GM23338 (cell line): Measurements from ENCODE around the gene SERGEF. TPM values are rescaled to one million over a fixed set of nuclear protein-coding genes. Genes with fewer than 3 reads are reported as not detected.

Experiments used
- ATAC-seq: fragments of 200-7000 bp; cut with Tn5 transposase; 3 replicates; pipeline ENCODE4 v1.9.1; 2020
- DNase-seq: peaks from one replicate; pipeline ENCODE4 v3.0.0-alpha.2; 2015; ENCODE audit warnings: low spot score
- H2AFZ ChIP-seq: fragments of 200-600 bp; sonication (generic); 2 replicates; pipeline ENCODE4 v1.8.0; 2016; ENCODE audit warnings: antibody characterized with exemption, mild to moderate bottlenecking, moderate library complexity
- H3F3A ChIP-seq: fragments of 200-600 bp; sonication (generic); replicated peaks from 2 replicates; pipeline ENCODE4 v1.8.0; 2017; ENCODE audit warnings: antibody characterized with exemption, mixed run types, low read depth
- H3K27ac ChIP-seq: fragments of 200-600 bp; sonication (generic); 2 replicates; pipeline ENCODE4 v1.6.1; 2016; ENCODE audit warnings: low read depth
- H3K27me3 ChIP-seq: fragments of 200-600 bp; sonication (generic); 2 replicates; pipeline ENCODE4 v1.8.0; 2016; ENCODE audit warnings: mild to moderate bottlenecking, mixed run types, moderate library complexity; ENCODE audit not compliant: insufficient read depth
- H3K36me3 ChIP-seq: fragments of 200-600 bp; sonication (generic); 2 replicates; pipeline ENCODE4 v1.8.0; 2016; ENCODE audit warnings: mild to moderate bottlenecking; ENCODE audit not compliant: insufficient read depth
- H3K4me1 ChIP-seq: fragments of 200-600 bp; sonication (generic); 2 replicates; pipeline ENCODE4 v1.8.0; 2016; ENCODE audit warnings: mild to moderate bottlenecking, moderate library complexity; ENCODE audit not compliant: insufficient read depth
- H3K4me2 ChIP-seq: fragments of 200-600 bp; sonication (generic); 2 replicates; pipeline ENCODE4 v1.7.1; 2017; ENCODE audit warnings: mixed run types
- H3K4me3 ChIP-seq: fragments of 200-600 bp; sonication (generic); 2 replicates; pipeline ENCODE4 v1.6.1; 2016; ENCODE audit warnings: mixed run types
- H3K79me2 ChIP-seq: fragments of 200-600 bp; sonication (generic); replicated peaks from 2 replicates; pipeline ENCODE4 v1.8.0; 2017; ENCODE audit warnings: mild to moderate bottlenecking; ENCODE audit not compliant: insufficient read depth
- H3K9me2 ChIP-seq: fragments of 200-600 bp; sonication (generic); 2 replicates; pipeline ENCODE4 v1.8.0; 2017; ENCODE audit not compliant: insufficient read depth
- H4K20me1 ChIP-seq: fragments of 200-600 bp; sonication (generic); replicated peaks from 2 replicates; pipeline ENCODE4 v1.8.0; 2017; ENCODE audit warnings: mild to moderate bottlenecking; ENCODE audit not compliant: insufficient read depth
- H3K27ac Mint-ChIP-seq: 2 replicates; pipeline ENCODE4 v1.8.0; 2020; ENCODE audit warnings: inconsistent platforms, mild to moderate bottlenecking, moderate library complexity, mixed read lengths
- H3K27me3 Mint-ChIP-seq: 3 replicates; pipeline ENCODE4 v1.8.0; 2022; ENCODE audit warnings: low read depth, mild to moderate bottlenecking, moderate library complexity, mixed read lengths, inconsistent platforms; ENCODE audit not compliant: insufficient read depth, poor library complexity
- H3K36me3 Mint-ChIP-seq: 3 replicates; pipeline ENCODE4 v1.8.0; 2021; ENCODE audit warnings: low read depth, mild to moderate bottlenecking, inconsistent platforms, moderate library complexity, mixed read lengths
- H3K4me1 Mint-ChIP-seq: 3 replicates; pipeline ENCODE4 v1.8.0; 2020; ENCODE audit warnings: mild to moderate bottlenecking, inconsistent platforms, mixed read lengths
- H3K4me3 Mint-ChIP-seq: 3 replicates; pipeline ENCODE4 v1.8.0; 2021; ENCODE audit warnings: moderate library complexity, mild to moderate bottlenecking, inconsistent platforms, mixed read lengths
- H3K9me3 Mint-ChIP-seq: 3 replicates; pipeline ENCODE4 v1.8.0; 2020; ENCODE audit warnings: moderate library complexity, mild to moderate bottlenecking, inconsistent platforms, mixed read lengths
- CTCF ChIP-seq, 2 experiments: fragments of 200-600 bp in 1 of 2; sonication (generic) in 1 of 2; conservative IDR thresholded peaks; 2 replicates each; pipeline versions ENCODE4 v1.5.1 to v1.6.1; 2016 to 2017; ENCODE audit warnings: antibody characterized with exemption in 2 of 2, low read depth in 2 of 2, mild to moderate bottlenecking in 2 of 2, moderate library complexity in 1 of 2
- EZH2 ChIP-seq: fragments of 200-600 bp; sonication (generic); IDR thresholded peaks from one replicate; pipeline ENCODE4 v1.8.0; 2017; ENCODE audit warnings: antibody characterized with exemption, mild to moderate bottlenecking, low read depth; ENCODE audit not compliant: unreplicated experiment
- EZH2phosphoT487 ChIP-seq: fragments of 200-600 bp; sonication (generic); IDR thresholded peaks from one replicate; pipeline ENCODE4 v1.8.1; 2018; ENCODE audit warnings: antibody characterized with exemption; ENCODE audit not compliant: unreplicated experiment
- JUNB ChIP-seq: IDR thresholded peaks from one replicate; pipeline ENCODE4 v1.6.1; 2016; ENCODE audit warnings: antibody characterized with exemption; ENCODE audit not compliant: unreplicated experiment
- POLR2AphosphoS5 ChIP-seq: IDR thresholded peaks from 2 replicates; pipeline ENCODE4 v1.6.1; 2016; ENCODE audit warnings: antibody characterized with exemption, low read depth
- ZNF331 ChIP-seq: fragments of 250-450 bp; sonication (Bioruptor Pico); IDR thresholded peaks from 2 replicates; pipeline ENCODE4 v1.5.0; 2020; ENCODE audit warnings: low read depth, mild to moderate bottlenecking, moderate library complexity
- ZNF462 ChIP-seq: fragments of 250-450 bp; sonication (Bioruptor Pico); IDR thresholded peaks from 2 replicates; pipeline ENCODE4 v1.5.0; 2020; ENCODE audit warnings: mild to moderate bottlenecking, moderate library complexity
- polyA plus RNA-seq: library from polyadenylated mRNA; unstranded; fragments of >200 nt; fragmentation: Nextera tagmentation; extraction: Ambion mirVana; gene quantifications from 2 replicates; pipeline ENCODE4 v1.2.1, GENCODE V29; 2016
- total RNA-seq: library from RNA; depleted of rRNA; stranded (reverse); fragments of >200 nt; shearing (Covaris generic); gene quantifications from 2 replicates; pipeline ENCODE4 v1.2.3, GENCODE V29; 2014

SERGEF gene
- total and polyA plus RNA-seq, 2 experiments from 2014 or later = 24.2 to 27.9 TPM

- TF ChIP-seq ZNF462 (CRISPR knock-in tag) = no peak
These were observed 90.4 kb downstream of the SERGEF start (continued) for GRCh38 chr11:17922416-17922788.

- Mint-ChIP-seq H3K9me3 (no peaks in the 10 kb centered on the region), H3K36me3 (no peaks in the 10 kb centered on the region), H3K27me3 (no peaks in the 10 kb centered on the region), H3K4me3 (no peak overlapping the region), H3K27ac (peak overlapping the region; percentile 32), H3K4me1 (peaks cover 40% of the 10 kb centered on the region)
- ATAC-seq (no peak), DNase-seq (no peak)
- Histone ChIP-seq H3K9me2 (no peaks in the 10 kb centered on the region), H2AFZ (no peak overlapping the region), H3K4me3 (no peak overlapping the region), H3K4me2 (no peak overlapping the region), H4K20me1 (no peaks in the 10 kb centered on the region; the same call in 1 of the 2 replicates), H3K4me1 (peaks cover 22% of the 10 kb centered on the region), H3K27ac (no peak overlapping the region), H3K79me2 (no peaks in the 10 kb centered on the region), H3K36me3 (no peaks in the 10 kb centered on the region), H3K27me3 (no peaks in the 10 kb centered on the region), H3F3A (no peaks in the 10 kb centered on the region)
- TF ChIP-seq JUNB (no peak), POLR2AphosphoS5 (no peak), EZH2 (no peak), CTCF (conservative IDR thresholded peaks at IDR 0.05; ENCODE audit: low read depth in 2 of 2) (no peak), ZNF462 (CRISPR knock-in tag) (no peak), EZH2phosphoT487 (no peak), ZNF331 (CRISPR knock-in tag) (no peak)
These were observed 91.0 kb downstream of the SERGEF start for GRCh38 chr11:17921659-17922415.
